PC-9 (cell line): ENCODE data around the gene FAM13C. TPM values are rescaled to one million over a fixed set of nuclear protein-coding genes. Genes with fewer than 3 reads are reported as not detected.

Experiments
- BruUV-seq: library from RNA; stranded (reverse); fragments of 400-500 nt; replicated peaks from 2 replicates; lab custom pipeline; 2021; lab: Mats Ljungman, UMichigan
- CTCF ChIA-PET: fragments of 300-600 bp; sonication (Branson Sonifier 250); formaldehyde crosslinking; loops from one replicate; lab custom pipeline; 2022; ENCODE audit warnings: antibody characterized with exemption; lab: Charles Lee
- POLR2A ChIA-PET: fragments of 300-600 bp; sonication (Branson Sonifier 250); formaldehyde crosslinking; loops from one replicate; lab custom pipeline; 2022; ENCODE audit warnings: antibody characterized with exemption; ENCODE audit not compliant: unreplicated experiment; lab: Charles Lee
- DNase-seq, 2 experiments: peaks; one replicate each; pipeline versions ENCODE4 v3.0.0 to v3.0.0-alpha.2; 2015 to 2022; ENCODE audit warnings: mixed read lengths in 1 of 2
- H2AFZ ChIP-seq: fragments of 200-600 bp; sonication (generic); 2 replicates; pipeline ENCODE4 v1.8.1; 2017; ENCODE audit warnings: antibody characterized with exemption
- H3F3A ChIP-seq: fragments of 200-600 bp; sonication (generic); 2 replicates; pipeline ENCODE4 v1.8.1; 2017; ENCODE audit warnings: antibody characterized with exemption, mild to moderate bottlenecking, low read depth; ENCODE audit not compliant: insufficient read depth
- H3K27ac ChIP-seq: fragments of 200-600 bp; sonication (generic); 2 replicates; pipeline ENCODE4 v1.6.1; 2016; ENCODE audit warnings: mixed run types
- H3K27me3 ChIP-seq: fragments of 200-600 bp; sonication (generic); 2 replicates; pipeline ENCODE4 v1.6.1; 2016; ENCODE audit warnings: low read depth, mixed run types; ENCODE audit not compliant: insufficient read depth
- H3K36me3 ChIP-seq: fragments of 200-600 bp; sonication (generic); 2 replicates; pipeline ENCODE4 v1.6.1; 2016; ENCODE audit warnings: low read depth, mixed run types
- H3K4me1 ChIP-seq: fragments of 200-600 bp; sonication (generic); replicated peaks from 2 replicates; pipeline ENCODE4 v1.6.1; 2016; ENCODE audit warnings: mixed run types; ENCODE audit not compliant: insufficient read depth
- H3K4me2 ChIP-seq: fragments of 200-600 bp; sonication (generic); 2 replicates; pipeline ENCODE4 v1.6.1; 2017; ENCODE audit warnings: mixed run types
- H3K4me3 ChIP-seq: fragments of 200-600 bp; sonication (generic); 2 replicates; pipeline ENCODE4 v1.6.1; 2016; ENCODE audit warnings: mixed run types
- H3K79me2 ChIP-seq: fragments of 200-600 bp; sonication (generic); 2 replicates; pipeline ENCODE4 v1.6.1; 2017; ENCODE audit warnings: low read depth, mixed run types
- H3K9me2 ChIP-seq: fragments of 200-600 bp; sonication (generic); 2 replicates; pipeline ENCODE4 v1.8.1; 2017; ENCODE audit warnings: mild to moderate bottlenecking; ENCODE audit not compliant: insufficient read depth
- H3K9me3 ChIP-seq: fragments of 200-600 bp; sonication (generic); 2 replicates; pipeline ENCODE4 v1.8.1; 2016; ENCODE audit warnings: low read depth; ENCODE audit not compliant: insufficient read depth
- H4K20me1 ChIP-seq: fragments of 200-600 bp; sonication (generic); 2 replicates; pipeline ENCODE4 v1.8.1; 2017; ENCODE audit not compliant: insufficient read depth
- EZH2 ChIP-seq: fragments of 200-600 bp; sonication (generic); IDR thresholded peaks from 2 replicates; pipeline ENCODE4 v1.8.0; 2017; ENCODE audit warnings: antibody characterized with exemption, low read depth
- intact Hi-C: fragments of 100-400 bp; cut with micrococcal nuclease; formaldehyde crosslinking; loops from one replicate; pipeline ENCODE4 v1.10.0; 2022; ENCODE audit not compliant: unreplicated experiment
- total RNA-seq: library from RNA; stranded (reverse); gene quantifications from 2 replicates; pipeline ENCODE4 v1.2.3, GENCODE V29; 2021
- TF ChIP-seq, protein P1 (sequence below): fragments of 200-600 bp; sonication (generic); conservative IDR thresholded peaks from 2 replicates; pipeline ENCODE4 v1.6.1; 2017; ENCODE audit warnings: mixed run types, antibody characterized with exemption, mild to moderate bottlenecking, moderate library complexity

Gene FAM13C
- total RNA-seq, 1 experiment from 2014 or later = not detected

DNA sequence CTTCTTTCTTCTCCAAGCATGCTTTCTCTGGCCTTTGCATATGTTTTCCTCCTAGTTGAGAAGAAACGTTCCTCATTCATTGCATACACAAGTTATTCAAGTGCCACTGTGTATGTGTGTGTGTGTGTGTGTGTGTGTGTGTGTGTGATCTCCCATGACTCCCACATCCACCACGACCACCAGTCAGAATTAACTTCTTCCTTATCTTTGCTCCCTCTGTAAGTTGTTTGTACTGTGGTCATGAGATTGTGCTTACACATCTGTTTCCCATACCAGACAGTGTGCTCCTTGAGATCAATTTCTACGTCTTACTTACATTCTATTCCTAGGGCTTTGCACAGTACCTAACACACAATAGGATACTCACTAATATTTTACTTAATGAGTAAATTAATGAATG, 22.4 kb upstream of the FAM13C start:
- POLR2A ChIA-PET = no interaction called here
- no peak overlapping the region for H3K27ac ChIP-seq
- H3K4me1 ChIP-seq = no peaks in the 10 kb centered on the region
- CTCF ChIA-PET = no interaction called here
- intact Hi-C loops = no loop called here
- H3K36me3 ChIP-seq = no peaks in the 10 kb centered on the region
- H3K4me3 ChIP-seq = no peak overlapping the region
- no peak for TF ChIP-seq EZH2
- TF ChIP-seq, protein P1, sequence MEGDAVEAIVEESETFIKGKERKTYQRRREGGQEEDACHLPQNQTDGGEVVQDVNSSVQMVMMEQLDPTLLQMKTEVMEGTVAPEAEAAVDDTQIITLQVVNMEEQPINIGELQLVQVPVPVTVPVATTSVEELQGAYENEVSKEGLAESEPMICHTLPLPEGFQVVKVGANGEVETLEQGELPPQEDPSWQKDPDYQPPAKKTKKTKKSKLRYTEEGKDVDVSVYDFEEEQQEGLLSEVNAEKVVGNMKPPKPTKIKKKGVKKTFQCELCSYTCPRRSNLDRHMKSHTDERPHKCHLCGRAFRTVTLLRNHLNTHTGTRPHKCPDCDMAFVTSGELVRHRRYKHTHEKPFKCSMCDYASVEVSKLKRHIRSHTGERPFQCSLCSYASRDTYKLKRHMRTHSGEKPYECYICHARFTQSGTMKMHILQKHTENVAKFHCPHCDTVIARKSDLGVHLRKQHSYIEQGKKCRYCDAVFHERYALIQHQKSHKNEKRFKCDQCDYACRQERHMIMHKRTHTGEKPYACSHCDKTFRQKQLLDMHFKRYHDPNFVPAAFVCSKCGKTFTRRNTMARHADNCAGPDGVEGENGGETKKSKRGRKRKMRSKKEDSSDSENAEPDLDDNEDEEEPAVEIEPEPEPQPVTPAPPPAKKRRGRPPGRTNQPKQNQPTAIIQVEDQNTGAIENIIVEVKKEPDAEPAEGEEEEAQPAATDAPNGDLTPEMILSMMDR = no peak
- no peak overlapping the region for H2AFZ ChIP-seq
- no peaks in the 10 kb centered on the region for H3K79me2 ChIP-seq
- no peaks in the 10 kb centered on the region for H3F3A ChIP-seq
- H3K4me2 ChIP-seq = no peak overlapping the region
- no peaks in the 10 kb centered on the region for H3K27me3 ChIP-seq
- H3K9me2 ChIP-seq = no peaks in the 10 kb centered on the region
- no peaks in the 10 kb centered on the region for H4K20me1 ChIP-seq
- DNase-seq = no peak
- no TSS peak for BruUV-seq
- H3K9me3 ChIP-seq = no peaks in the 10 kb centered on the region

DNA sequence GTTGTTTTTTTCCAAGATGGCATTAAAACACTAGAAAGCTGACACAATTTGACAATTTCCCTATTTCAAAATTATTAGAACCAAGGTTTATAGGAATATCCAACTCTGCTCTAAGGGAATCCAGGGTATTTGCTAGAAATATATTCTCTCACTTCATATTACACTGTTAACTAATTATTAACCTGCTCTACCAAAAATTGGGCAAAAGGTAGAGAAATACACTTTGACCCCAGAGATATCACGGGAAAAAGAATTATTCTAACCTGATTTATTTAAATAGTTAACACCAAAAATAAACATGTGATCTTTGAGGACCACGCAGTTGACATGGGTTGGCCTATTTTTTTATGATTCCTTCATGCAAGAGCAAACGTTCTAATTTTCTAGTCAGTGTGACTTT, 21.6 kb upstream of the FAM13C start:
- Histone ChIP-seq H3K4me2 (no peak overlapping the region), H3F3A (no peaks in the 10 kb centered on the region), H3K79me2 (no peaks in the 10 kb centered on the region), H3K9me3 (no peaks in the 10 kb centered on the region), H3K4me1 (no peaks in the 10 kb centered on the region), H3K4me3 (no peak overlapping the region), H3K9me2 (no peaks in the 10 kb centered on the region), H2AFZ (no peak overlapping the region), H3K36me3 (no peaks in the 10 kb centered on the region), H3K27me3 (no peaks in the 10 kb centered on the region), H3K27ac (no peak overlapping the region), H4K20me1 (no peaks in the 10 kb centered on the region)
- TF ChIP-seq, protein P1 = no peak
- no peak for TF ChIP-seq EZH2
- intact Hi-C loops = no loop called here
- CTCF ChIA-PET = no interaction called here
- no TSS peak for BruUV-seq
- DNase-seq = no peak
- POLR2A ChIA-PET = no interaction called here

DNA sequence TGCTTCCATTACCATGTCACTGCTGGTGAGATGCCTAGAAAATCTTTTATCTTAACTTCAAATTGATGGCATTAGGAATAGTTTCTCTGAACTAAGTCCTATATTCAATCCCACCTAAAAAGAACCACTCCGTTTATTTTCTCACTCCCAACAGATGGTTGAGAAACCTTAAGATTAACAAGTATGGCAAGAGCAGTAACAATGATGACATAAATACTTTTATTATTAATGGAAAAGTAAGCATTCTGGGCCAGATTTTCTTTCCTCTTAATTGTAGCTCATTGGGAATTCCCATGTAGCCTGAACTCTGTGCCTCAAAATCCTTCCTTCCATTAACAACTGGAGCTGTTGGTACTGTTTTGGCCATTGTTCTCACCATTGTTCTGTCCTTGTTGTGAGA, 21.1 kb upstream of the FAM13C start:
- Histone ChIP-seq H3F3A (no peaks in the 10 kb centered on the region), H3K9me3 (no peaks in the 10 kb centered on the region), H3K79me2 (no peaks in the 10 kb centered on the region), H3K4me1 (no peaks in the 10 kb centered on the region), H4K20me1 (no peaks in the 10 kb centered on the region), H3K9me2 (no peaks in the 10 kb centered on the region), H3K27me3 (no peaks in the 10 kb centered on the region), H3K4me2 (no peak overlapping the region), H3K4me3 (no peak overlapping the region), H3K36me3 (no peaks in the 10 kb centered on the region), H2AFZ (no peak overlapping the region), H3K27ac (no peak overlapping the region)
- no peak for DNase-seq
- intact Hi-C loops = no loop called here
- TF ChIP-seq EZH2 = no peak
- BruUV-seq = no TSS peak
- ChIA-PET POLR2A (no interaction called here), CTCF (no interaction called here)

DNA sequence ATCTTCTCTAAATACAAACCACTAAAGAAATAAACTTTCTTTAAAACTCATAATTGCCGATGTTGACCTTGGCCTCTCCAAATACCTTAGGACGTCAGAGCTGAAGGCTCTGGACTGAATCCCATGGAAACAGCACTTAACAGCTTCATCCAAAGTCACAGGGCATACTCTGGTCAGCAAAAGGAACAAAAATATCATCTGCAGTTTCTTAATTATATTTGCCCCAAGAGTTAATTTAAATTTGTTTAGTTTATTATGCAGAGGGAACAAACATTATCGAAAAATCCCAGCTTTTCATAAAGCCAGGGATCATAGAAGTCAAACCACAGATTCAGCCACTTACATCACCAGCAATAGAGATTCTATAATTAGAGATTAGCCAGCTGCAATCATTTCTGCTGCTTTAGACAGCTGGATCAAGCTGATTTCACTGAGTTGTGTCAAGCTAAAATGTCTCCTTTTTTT, 20.5 kb upstream of the FAM13C start:
- Histone ChIP-seq H3K9me3 (no peaks in the 10 kb centered on the region), H3K27me3 (no peaks in the 10 kb centered on the region), H3K4me1 (no peaks in the 10 kb centered on the region), H3K36me3 (no peaks in the 10 kb centered on the region), H3K4me3 (no peak overlapping the region), H4K20me1 (no peaks in the 10 kb centered on the region), H3K9me2 (no peaks in the 10 kb centered on the region), H3K4me2 (no peak overlapping the region), H3K79me2 (no peaks in the 10 kb centered on the region), H2AFZ (no peak overlapping the region), H3F3A (no peaks in the 10 kb centered on the region), H3K27ac (no peak overlapping the region)
- DNase-seq = no peak
- intact Hi-C loops = no loop called here
- POLR2A ChIA-PET = no interaction called here
- CTCF ChIA-PET = no interaction called here
- TF ChIP-seq, protein P1 = no peak
- TF ChIP-seq EZH2 = no peak
- no TSS peak for BruUV-seq
